WTC11 (cell line): ENCODE data around the gene UBAC2. TPM values are rescaled to one million over a fixed set of nuclear protein-coding genes. Genes with fewer than 3 reads are reported as not detected.

ENCODE experiments used
- ATAC-seq: fragments of 200-7000 bp; cut with Tn5 transposase; 2 replicates; pipeline ENCODE4 v1.10.0; 2021; ENCODE audit warnings: mild to moderate bottlenecking, moderate library complexity
- CTCF ChIA-PET: fragments of 300-600 bp; sonication (Branson Sonifier 250); formaldehyde crosslinking; loops from one replicate; lab custom pipeline; 2021; ENCODE audit warnings: antibody characterized with exemption; lab: Charles Lee
- POLR2A ChIA-PET: fragments of 350-600 bp; sonication (Branson Sonifier 250); formaldehyde crosslinking; loops from one replicate; lab custom pipeline; 2021; ENCODE audit warnings: antibody characterized with exemption; lab: Charles Lee
- DNase-seq: peaks from one replicate; pipeline ENCODE4 v3.0.0; 2021; ENCODE audit warnings: low spot score
- H3K27ac Mint-ChIP-seq: 2 replicates; pipeline ENCODE4 v1.8.0; 2021; ENCODE audit warnings: mixed read lengths
- H3K27me3 Mint-ChIP-seq: 2 replicates; pipeline ENCODE4 v1.8.0; 2021; ENCODE audit warnings: low read depth, mild to moderate bottlenecking, moderate library complexity, mixed read lengths
- H3K36me3 Mint-ChIP-seq: 2 replicates; pipeline ENCODE4 v1.8.0; 2021; ENCODE audit warnings: mixed read lengths
- H3K4me1 Mint-ChIP-seq: 2 replicates; pipeline ENCODE4 v1.8.0; 2022; ENCODE audit warnings: mixed read lengths
- H3K4me3 Mint-ChIP-seq: 2 replicates; pipeline ENCODE4 v1.8.0; 2021; ENCODE audit warnings: mild to moderate bottlenecking, moderate library complexity, mixed read lengths
- H3K9me3 Mint-ChIP-seq: 2 replicates; pipeline ENCODE4 v1.8.0; 2021; ENCODE audit warnings: mixed read lengths
- ATF6 ChIP-seq: sonication (generic); formaldehyde crosslinking; IDR thresholded peaks from 2 replicates; pipeline ENCODE4 v1.8.1; 2023; ENCODE audit warnings: mild to moderate bottlenecking, missing genetic modification reagents
- E2F5 ChIP-seq: sonication (generic); formaldehyde crosslinking; IDR thresholded peaks from 2 replicates; pipeline ENCODE4 v1.8.1; 2022; ENCODE audit warnings: mild to moderate bottlenecking, moderate library complexity, missing genetic modification reagents
- ELF4 ChIP-seq: sonication (generic); formaldehyde crosslinking; IDR thresholded peaks from 2 replicates; pipeline ENCODE4 v1.8.1; 2022; ENCODE audit warnings: low read depth, mild to moderate bottlenecking, moderate library complexity, missing genetic modification reagents
- FOXJ3 ChIP-seq: sonication (generic); formaldehyde crosslinking; IDR thresholded peaks from 2 replicates; pipeline ENCODE4 v1.9.0; 2021; ENCODE audit warnings: missing genetic modification reagents, mild to moderate bottlenecking, borderline replicate concordance
- IRF1 ChIP-seq: sonication (generic); formaldehyde crosslinking; IDR thresholded peaks from 2 replicates; pipeline ENCODE4 v1.8.0; 2023; ENCODE audit warnings: missing genetic modification reagents
- JAZF1 ChIP-seq: fragments of 250-450 bp; sonication (Bioruptor Pico); IDR thresholded peaks from 2 replicates; pipeline ENCODE4 v1.9.0; 2021; ENCODE audit warnings: moderate library complexity, mild to moderate bottlenecking, inconsistent platforms
- JUN ChIP-seq: sonication (generic); formaldehyde crosslinking; IDR thresholded peaks from 2 replicates; pipeline ENCODE4 v1.8.0; 2023; ENCODE audit warnings: mild to moderate bottlenecking, missing genetic modification reagents
- KAT7 ChIP-seq: sonication (generic); formaldehyde crosslinking; IDR thresholded peaks from 2 replicates; pipeline ENCODE4 v1.8.1; 2023; ENCODE audit warnings: missing genetic modification reagents, mild to moderate bottlenecking, borderline replicate concordance
- OVOL2 ChIP-seq: fragments of 250-450 bp; sonication (Bioruptor Pico); IDR thresholded peaks from 2 replicates; pipeline ENCODE4 v1.9.0; 2021; ENCODE audit warnings: mild to moderate bottlenecking, borderline replicate concordance
- STAT6 ChIP-seq: sonication (generic); formaldehyde crosslinking; conservative IDR thresholded peaks from 2 replicates; pipeline ENCODE4 v1.8.1; 2023; ENCODE audit warnings: mild to moderate bottlenecking, low read depth, missing genetic modification reagents, moderate library complexity
- USF1 ChIP-seq: sonication (generic); formaldehyde crosslinking; IDR thresholded peaks from 2 replicates; pipeline ENCODE4 v1.8.0; 2022; ENCODE audit warnings: mild to moderate bottlenecking, missing genetic modification reagents
- ZMAT4 ChIP-seq: fragments of 250-450 bp; sonication (Bioruptor Pico); IDR thresholded peaks from 2 replicates; pipeline ENCODE4 v1.9.0; 2021; ENCODE audit warnings: mild to moderate bottlenecking
- ZNF138 ChIP-seq: sonication (generic); formaldehyde crosslinking; conservative IDR thresholded peaks from 2 replicates; pipeline ENCODE4 v1.8.1; 2022; ENCODE audit warnings: mild to moderate bottlenecking, moderate library complexity, missing genetic modification reagents
- ZNF281 ChIP-seq: sonication (generic); formaldehyde crosslinking; IDR thresholded peaks from 2 replicates; pipeline ENCODE4 v1.8.0; 2023; ENCODE audit warnings: mild to moderate bottlenecking, missing genetic modification reagents
- ZNF317 ChIP-seq: sonication (generic); formaldehyde crosslinking; IDR thresholded peaks from 2 replicates; pipeline ENCODE4 v1.8.1; 2023; ENCODE audit warnings: low read depth, mild to moderate bottlenecking, moderate library complexity, missing genetic modification reagents, borderline replicate concordance
- ZSCAN18 ChIP-seq: fragments of 250-450 bp; sonication (Bioruptor Pico); IDR thresholded peaks from 2 replicates; pipeline ENCODE4 v2.1.2; 2022; ENCODE audit warnings: mild to moderate bottlenecking, moderate library complexity
- total RNA-seq: library from RNA; stranded (reverse); gene quantifications from 3 replicates; pipeline ENCODE4 v1.2.3, GENCODE V29; 2021

Gene UBAC2
- total RNA-seq, 1 experiment from 2014 or later: 64.7 TPM

GRCh38 chr13:99347335-99347878, 146.8 kb downstream of the UBAC2 start:
- CTCF ChIA-PET: no interaction called here

GRCh38 chr13:99347911-99348451, 147.3 kb downstream of the UBAC2 start:
- no peak for TF ChIP-seq E2F5
- TF ChIP-seq ATF6: no peak
- TF ChIP-seq ZSCAN18: no peak
- TF ChIP-seq, all 79 proteins: peak for 0
- CTCF ChIA-PET: no interaction called here
- POLR2A ChIA-PET: no interaction called here
- ATAC-seq (no peak), DNase-seq (no peak)
- Mint-ChIP-seq H3K4me1 (no peaks in the 10 kb centered on the region), H3K4me3 (no peak overlapping the region), H3K27ac (no peak overlapping the region), H3K27me3 (no peaks in the 10 kb centered on the region), H3K36me3 (peaks cover 25% of the 10 kb centered on the region), H3K9me3 (no peaks in the 10 kb centered on the region)

More at GRCh38 chr13:99347335-99347878, 146.8 kb downstream of the UBAC2 start:
- Mint-ChIP-seq H3K27me3 (no peaks in the 10 kb centered on the region), H3K4me1 (no peaks in the 10 kb centered on the region)
- no peak for DNase-seq
- TF ChIP-seq STAT6 (CRISPR knock-in tag) (no peak), ZNF317 (CRISPR knock-in tag) (no peak), USF1 (no peak), ZNF138 (CRISPR knock-in tag) (no peak), JUN (CRISPR knock-in tag) (no peak), JAZF1 (no peak), ZMAT4 (CRISPR knock-in tag) (no peak), IRF1 (CRISPR knock-in tag) (no peak)
- TF ChIP-seq, all 79 proteins: peak for 0
- peaks cover 28% of the 10 kb centered on the region for H3K36me3 Mint-ChIP-seq
- H3K9me3 Mint-ChIP-seq: no peaks in the 10 kb centered on the region
- no peak overlapping the region for H3K4me3 Mint-ChIP-seq
- no peak for ATAC-seq
- no peak overlapping the region for H3K27ac Mint-ChIP-seq
- POLR2A ChIA-PET: no interaction called here

- H3K4me1 Mint-ChIP-seq: no peaks in the 10 kb centered on the region
- no peak for ATAC-seq
- ChIA-PET CTCF (no interaction called here), POLR2A (no interaction called here)
- no peak overlapping the region for H3K4me3 Mint-ChIP-seq
- H3K9me3 Mint-ChIP-seq: no peaks in the 10 kb centered on the region
- DNase-seq: no peak
- H3K27ac Mint-ChIP-seq: no peak overlapping the region
- H3K27me3 Mint-ChIP-seq: no peaks in the 10 kb centered on the region
- peaks cover 15% of the 10 kb centered on the region for H3K36me3 Mint-ChIP-seq
- TF ChIP-seq KAT7 (CRISPR knock-in tag) (no peak), FOXJ3 (CRISPR knock-in tag) (no peak), IRF1 (CRISPR knock-in tag) (no peak), OVOL2 (CRISPR knock-in tag) (no peak), E2F5 (no peak), ZNF281 (CRISPR knock-in tag) (no peak), ELF4 (CRISPR knock-in tag) (no peak)
These were observed 149.5 kb downstream of the UBAC2 start for GRCh38 chr13:99350191-99350590.
